Calu3 (cell line): ENCODE results near the gene ASB18. TPM values are rescaled to one million over a fixed set of nuclear protein-coding genes. Genes with fewer than 3 reads are reported as not detected.
A peak's percentile ranks its signal among the peaks of the same experiment; 100 is the strongest.

Experiments used
- BruUV-seq: library from RNA; stranded (reverse); fragments of 400-500 nt; replicated peaks from 2 replicates; lab custom pipeline; 2021; lab: Mats Ljungman, UMichigan
- CTCF ChIA-PET: fragments of 300-600 bp; sonication (Branson Sonifier 250); formaldehyde crosslinking; loops from one replicate; lab custom pipeline; 2022; ENCODE audit warnings: antibody characterized with exemption; lab: Charles Lee
- DNase-seq: peaks from one replicate; pipeline ENCODE4 v3.0.0; 2022
- H3K27ac Mint-ChIP-seq: one replicate; pipeline ENCODE4 v1.8.0; 2022; ENCODE audit warnings: mixed read lengths; ENCODE audit not compliant: unreplicated experiment
- H3K27me3 Mint-ChIP-seq: one replicate; pipeline ENCODE4 v1.8.0; 2022; ENCODE audit warnings: mixed read lengths; ENCODE audit not compliant: unreplicated experiment
- H3K36me3 Mint-ChIP-seq: one replicate; pipeline ENCODE4 v1.8.0; 2022; ENCODE audit warnings: mild to moderate bottlenecking, moderate library complexity, mixed read lengths; ENCODE audit not compliant: insufficient read depth, unreplicated experiment
- H3K4me1 Mint-ChIP-seq: one replicate; pipeline ENCODE4 v1.8.0; 2022; ENCODE audit warnings: mild to moderate bottlenecking, low read depth, mixed read lengths; ENCODE audit not compliant: unreplicated experiment
- H3K4me3 Mint-ChIP-seq: one replicate; pipeline ENCODE4 v1.8.0; 2022; ENCODE audit warnings: mild to moderate bottlenecking, low read depth, moderate library complexity, mixed read lengths; ENCODE audit not compliant: unreplicated experiment
- H3K9me3 Mint-ChIP-seq: one replicate; pipeline ENCODE4 v1.8.0; 2022; ENCODE audit warnings: low read depth, mixed read lengths; ENCODE audit not compliant: unreplicated experiment
- CTCF ChIP-seq: fragments of 200-600 bp; IDR thresholded peaks from one replicate; pipeline ENCODE4 v1.8.0; 2022; ENCODE audit warnings: antibody characterized with exemption; ENCODE audit not compliant: unreplicated experiment
- intact Hi-C: fragments of 100-400 bp; cut with micrococcal nuclease; formaldehyde crosslinking; loops from one replicate; pipeline ENCODE4 v1.10.0; 2022; ENCODE audit not compliant: unreplicated experiment
- total RNA-seq: library from RNA; stranded (reverse); gene quantifications from 2 replicates; pipeline ENCODE4 v1.2.3, GENCODE V29; 2022

Gene ASB18
- total RNA-seq, 1 experiment from 2014 or later, result not detected

- H3K4me1 Mint-ChIP-seq, result peaks cover 38% of the 10 kb centered on the region
- no peak for TF ChIP-seq CTCF
- H3K4me3 Mint-ChIP-seq, result no peak overlapping the region
- BruUV-seq, result no TSS peak
- intact Hi-C loops, result no loop called here
- H3K27ac Mint-ChIP-seq, result no peak overlapping the region
- no peak for DNase-seq
- no peaks in the 10 kb centered on the region for H3K27me3 Mint-ChIP-seq
- CTCF ChIA-PET, result interaction anchor here (0.5 to 0.6 kb wide), 2 partner anchors 8 to 104 kb away, joined by 3 to 4 read pairs; no protein-coding TSS in a partner anchor
- no peaks in the 10 kb centered on the region for H3K36me3 Mint-ChIP-seq
- peaks cover 4% of the 10 kb centered on the region for H3K9me3 Mint-ChIP-seq
Measured at GRCh38 chr2:236250909-236251579, 13.2 kb downstream of the ASB18 start.

GRCh38 chr2:236250286-236250685 is 13.9 kb downstream of the ASB18 start:
- Mint-ChIP-seq H3K9me3 (peaks cover 4% of the 10 kb centered on the region), H3K27me3 (no peaks in the 10 kb centered on the region), H3K4me3 (no peak overlapping the region), H3K36me3 (no peaks in the 10 kb centered on the region), H3K27ac (no peak overlapping the region), H3K4me1 (peaks cover 38% of the 10 kb centered on the region)
- TF ChIP-seq CTCF, result no peak
- intact Hi-C loops, result no loop called here
- no TSS peak for BruUV-seq
- CTCF ChIA-PET, result no interaction called here
- DNase-seq, result no peak

- BruUV-seq, result no TSS peak
- DNase-seq, result no peak
- Mint-ChIP-seq H3K9me3 (peaks cover 4% of the 10 kb centered on the region), H3K4me3 (no peak overlapping the region), H3K27me3 (no peaks in the 10 kb centered on the region), H3K27ac (no peak overlapping the region), H3K36me3 (no peaks in the 10 kb centered on the region), H3K4me1 (peaks cover 38% of the 10 kb centered on the region)
- TF ChIP-seq CTCF, result no peak
- CTCF ChIA-PET, result no interaction called here
- intact Hi-C loops, result no loop called here
Measured at GRCh38 chr2:236249066-236249465, 15.1 kb downstream of the ASB18 start.

- H3K27ac Mint-ChIP-seq, result peak overlapping the region; percentile 61
- DNase-seq, result no peak
- peaks cover 4% of the 10 kb centered on the region for H3K9me3 Mint-ChIP-seq
- no peak overlapping the region for H3K4me3 Mint-ChIP-seq
- BruUV-seq, result no TSS peak
- no peaks in the 10 kb centered on the region for H3K27me3 Mint-ChIP-seq
- no peaks in the 10 kb centered on the region for H3K36me3 Mint-ChIP-seq
- intact Hi-C loops, result no loop called here
- TF ChIP-seq CTCF, result no peak
- H3K4me1 Mint-ChIP-seq, result peaks cover 33% of the 10 kb centered on the region
- CTCF ChIA-PET, result interaction anchor here (0.5 to 1.0 kb wide), 6 partner anchors 28 to 1938 kb away, joined by 3 to 9 read pairs (median 3); no protein-coding TSS in a partner anchor
Measured at GRCh38 chr2:236246711-236247246, 17.4 kb downstream of the ASB18 start.
